GM18499 (cell line): Measurements from ENCODE around the gene SRP54.
"Not testable (repeated sequence)": the region's sequence is repeated elsewhere in the genome, so short reads cannot be mapped to it uniquely, and the experiment has no call there.

Source experiments
- ATAC-seq: cut with Tn5 transposase; IDR thresholded peaks from one replicate; pipeline ENCODE4 v1.9.1; 2021; ENCODE audit warnings: moderate number of reproducible peaks; ENCODE audit not compliant: insufficient read depth, unreplicated experiment

SRP54 gene

DNA sequence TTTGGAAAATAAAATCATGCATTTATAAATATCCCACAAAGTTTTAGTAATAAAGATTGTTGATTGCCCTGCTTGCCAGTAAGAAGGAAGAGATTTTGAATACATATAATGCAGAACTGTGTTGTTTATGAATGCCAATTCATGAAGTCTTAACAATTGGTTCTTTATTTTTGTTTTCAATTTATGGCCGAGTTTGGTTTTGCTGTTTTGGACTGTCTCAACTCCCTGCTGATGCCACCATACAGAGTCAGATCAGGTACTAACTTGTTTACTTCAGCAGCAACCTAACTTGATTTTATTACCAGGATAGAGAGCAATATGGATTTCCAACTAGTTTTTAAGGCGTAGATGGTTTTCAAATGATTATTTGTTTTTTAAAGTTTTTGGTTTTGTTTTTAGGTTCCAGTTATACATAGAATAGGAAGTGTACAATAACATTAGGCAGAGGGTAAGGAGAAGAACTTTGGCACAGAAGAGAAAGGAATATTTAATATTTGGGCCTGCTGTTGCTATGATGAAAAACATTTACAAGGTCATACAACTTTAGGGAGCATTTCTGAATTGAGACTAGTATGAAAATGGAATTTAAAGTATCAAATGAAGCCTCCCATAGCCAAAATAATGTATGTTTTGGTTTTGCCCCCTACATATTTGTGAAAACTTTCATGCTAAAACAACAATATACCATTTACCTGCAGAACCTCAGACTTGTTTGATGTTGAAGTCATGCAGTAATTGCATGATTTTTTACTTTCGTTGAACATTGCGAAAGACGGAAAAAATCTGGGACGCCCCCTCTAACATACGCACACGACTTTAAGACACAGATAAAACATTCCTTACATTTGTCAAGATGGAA, 62.4 kb downstream of the SRP54 start:
- ATAC-seq = no peak

DNA sequence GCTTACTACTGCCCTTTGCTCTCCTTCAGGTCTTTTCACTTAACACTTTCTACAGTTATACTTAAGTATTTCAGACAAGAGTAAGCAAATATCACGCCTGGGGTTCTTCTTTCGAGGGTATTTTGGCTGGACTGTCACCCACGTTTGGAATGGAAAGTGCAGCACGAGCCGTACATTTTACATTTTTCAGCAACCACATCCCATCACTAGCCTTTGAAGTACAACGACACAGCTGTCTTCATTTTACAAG, 62.9 kb downstream of the SRP54 start:
- ATAC-seq = no peak

DNA sequence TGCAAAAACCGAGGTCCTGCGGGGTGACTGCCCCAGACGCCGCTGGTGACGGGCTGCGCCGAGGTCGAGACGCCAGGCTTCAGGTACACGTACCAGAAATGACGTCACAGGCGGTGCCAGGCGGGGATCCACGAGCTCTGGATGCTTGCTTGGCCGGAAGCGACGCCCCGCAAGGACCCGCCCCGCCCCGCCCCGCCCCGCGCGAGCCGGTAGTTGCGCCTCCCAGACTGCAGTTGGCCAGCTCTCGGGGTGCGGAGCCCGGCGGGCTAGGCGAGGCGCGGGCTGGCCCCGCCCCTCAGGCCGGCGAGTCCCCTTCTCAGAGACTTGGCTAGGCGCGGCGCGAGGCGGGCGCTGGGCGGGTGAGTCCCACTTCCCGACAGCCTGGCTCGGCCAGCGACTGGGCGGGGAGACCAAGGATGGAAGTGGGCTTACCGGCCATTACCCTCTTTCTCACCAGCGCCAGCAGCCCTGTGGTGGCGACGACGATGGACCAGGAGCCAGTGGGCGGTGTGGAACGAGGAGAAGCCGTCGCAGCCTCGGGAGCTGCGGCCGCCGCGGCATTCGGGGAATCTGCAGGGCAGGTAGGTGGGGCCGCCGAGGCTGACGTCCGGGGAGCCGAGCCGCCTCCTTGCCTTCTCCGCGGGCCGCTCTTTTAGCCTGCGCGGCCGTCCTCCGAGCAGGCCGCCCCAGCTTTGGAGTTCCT, 63.4 kb downstream of the SRP54 start, which contains the start of gene FAM177A1:
FAM177A1 (plus strand) TSS at position 225 of the 703 bp plus-strand sequence; CDS start at position 417, 192 bp downstream.
- ATAC-seq = peak; percentile 69

DNA sequence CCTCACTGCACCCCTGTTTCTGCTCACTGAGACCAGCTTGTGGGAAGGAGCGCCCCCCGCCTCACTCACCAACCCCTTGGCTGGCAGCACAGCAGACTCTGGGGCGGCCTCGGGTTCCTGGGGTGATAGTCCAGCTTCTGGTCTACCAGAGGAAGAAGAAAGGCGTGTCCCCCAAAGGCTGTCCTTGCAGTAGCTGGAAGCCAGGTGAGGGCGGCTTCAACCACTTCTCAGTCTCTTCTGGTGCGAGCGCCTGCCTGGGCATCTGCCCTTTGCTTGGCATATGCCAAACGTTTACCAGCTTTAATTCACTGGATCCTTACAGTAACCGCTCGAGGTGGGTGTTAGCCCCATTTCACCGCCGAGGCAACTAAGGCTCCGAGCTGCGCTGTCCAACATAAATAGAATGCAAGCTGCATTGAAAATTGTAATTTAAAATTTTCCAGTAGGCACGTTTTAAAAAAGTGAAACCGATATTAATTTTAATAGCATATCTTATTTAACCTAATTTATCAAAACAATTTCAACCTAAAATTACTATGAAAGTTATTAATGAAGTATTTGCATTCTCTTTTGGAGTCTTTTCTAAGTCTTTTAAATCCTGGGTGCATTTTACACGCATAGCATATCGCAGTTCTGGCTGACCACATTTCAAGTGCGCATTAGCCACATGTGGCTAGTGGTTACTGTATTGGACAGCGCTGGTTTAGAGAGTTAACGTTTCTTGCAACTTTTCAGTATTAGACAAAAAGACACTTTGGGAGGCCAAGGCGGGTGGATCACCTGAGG, 64.2 kb downstream of the SRP54 start:
- peak; percentile 22 for ATAC-seq

DNA sequence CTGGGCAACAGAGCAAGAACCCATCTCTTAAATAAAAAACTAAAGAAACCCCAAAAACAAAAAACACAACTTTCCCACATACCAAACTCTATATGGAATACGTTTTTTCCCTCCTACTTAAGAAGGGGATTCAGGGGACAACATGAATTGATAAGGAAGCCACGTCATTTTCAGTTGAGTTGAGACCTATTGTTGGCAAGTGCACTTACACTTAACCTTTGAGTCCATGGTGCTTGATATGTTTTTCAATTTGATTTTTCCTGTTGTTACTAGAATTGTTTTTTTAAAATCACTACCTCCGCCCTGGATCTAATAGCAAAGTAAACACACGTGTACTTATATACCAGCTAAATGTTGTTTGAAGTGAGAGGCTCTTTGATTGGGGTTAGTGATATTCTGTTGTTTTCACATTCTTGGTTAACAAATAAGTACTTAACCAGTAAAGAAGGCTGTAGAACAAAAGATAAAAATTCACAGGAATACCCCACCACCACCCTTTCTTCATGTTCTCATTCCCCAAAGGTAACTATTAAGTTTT, 65.3 kb downstream of the SRP54 start:
- ATAC-seq = no peak

DNA sequence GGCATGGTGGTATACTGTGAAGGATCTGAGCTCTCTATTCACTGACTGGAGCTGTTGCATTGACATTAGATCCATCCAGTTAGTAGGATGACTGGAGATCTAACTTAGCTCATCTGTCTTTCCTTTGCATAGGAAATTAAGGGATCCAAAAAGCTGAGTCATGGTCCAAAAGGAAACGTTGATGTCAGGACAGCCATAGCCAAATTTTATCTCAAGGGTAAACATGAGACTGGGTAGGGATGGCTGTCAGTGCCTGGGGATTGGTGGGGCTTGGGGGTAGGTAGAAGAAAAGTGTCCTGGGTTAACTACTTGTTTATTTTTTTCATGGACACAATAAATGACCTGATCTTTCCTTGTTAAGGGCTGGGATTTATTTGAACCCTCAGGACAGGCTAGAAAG, 67.9 kb downstream of the SRP54 start:
- no peak for ATAC-seq

DNA sequence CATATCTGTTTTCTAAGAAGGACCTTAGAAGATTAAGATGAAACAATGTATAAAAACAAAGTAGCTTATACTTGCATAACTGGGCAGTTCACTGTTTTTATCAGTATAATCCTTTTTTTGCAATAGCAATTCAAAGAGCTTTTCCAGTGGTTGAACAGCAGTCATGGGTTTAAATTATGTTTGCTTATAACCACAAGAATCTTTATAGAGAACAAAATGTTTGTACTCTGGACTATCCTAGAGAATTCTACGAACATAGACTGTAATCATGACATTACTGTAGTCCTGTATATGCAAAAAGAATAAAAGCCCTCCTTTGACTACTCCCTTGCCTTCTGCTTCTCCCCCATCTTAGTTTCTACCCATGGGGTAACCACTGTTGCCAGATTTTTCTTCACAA, 69.0 kb downstream of the SRP54 start:
- no peak for ATAC-seq

DNA sequence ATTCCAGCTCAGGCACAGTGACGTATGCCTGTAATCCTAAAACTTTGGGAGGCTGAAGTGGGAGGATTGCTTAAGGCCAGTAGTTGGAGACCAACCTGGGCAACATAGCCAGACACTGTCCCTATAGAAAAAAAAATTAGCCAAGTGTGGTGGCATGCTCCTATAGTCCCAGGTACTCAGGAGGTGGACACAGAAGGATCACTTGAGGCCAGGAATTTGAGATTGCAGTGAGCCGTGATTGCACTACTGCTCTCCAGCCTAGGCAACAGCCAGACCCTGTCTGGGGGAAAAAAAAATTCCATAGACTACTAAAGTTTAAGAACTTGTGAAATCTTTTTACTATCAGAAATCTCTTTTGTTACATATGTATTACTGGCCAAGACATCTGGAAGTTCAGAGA, 69.8 kb downstream of the SRP54 start:
- no peak for ATAC-seq

DNA sequence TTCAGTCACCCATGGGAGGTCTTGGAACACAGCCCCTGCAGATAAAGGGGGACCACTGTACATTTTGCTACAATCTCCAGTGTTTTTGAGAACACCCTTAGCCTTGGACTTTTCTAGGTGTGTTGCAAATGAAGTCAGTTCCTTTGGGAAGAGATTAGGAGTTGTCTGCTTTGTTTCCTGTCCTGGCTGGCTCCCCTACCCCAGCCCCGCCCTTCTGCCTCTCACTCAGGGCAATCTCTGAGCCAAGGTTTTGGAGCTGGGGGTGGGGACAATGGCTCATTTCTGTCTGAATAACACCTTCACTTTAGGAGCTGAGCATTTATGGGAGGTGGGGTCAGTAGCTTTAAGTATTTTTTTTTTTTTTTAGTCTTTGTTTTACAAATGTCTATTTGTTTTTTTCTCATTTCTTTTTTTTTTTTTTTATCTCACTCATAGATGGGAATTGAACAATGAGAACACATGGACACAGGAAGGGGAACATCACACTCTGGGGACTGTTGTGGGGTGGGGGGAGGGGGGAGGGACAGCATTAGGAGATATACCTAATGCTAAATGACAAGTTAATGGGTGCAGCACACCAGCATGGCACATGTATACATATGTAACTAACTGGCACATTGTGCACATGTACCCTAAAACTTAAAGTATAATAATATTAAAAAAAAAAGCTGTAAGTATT, 78.5 kb downstream of the SRP54 start:
- not testable (repeated sequence) for ATAC-seq

DNA sequence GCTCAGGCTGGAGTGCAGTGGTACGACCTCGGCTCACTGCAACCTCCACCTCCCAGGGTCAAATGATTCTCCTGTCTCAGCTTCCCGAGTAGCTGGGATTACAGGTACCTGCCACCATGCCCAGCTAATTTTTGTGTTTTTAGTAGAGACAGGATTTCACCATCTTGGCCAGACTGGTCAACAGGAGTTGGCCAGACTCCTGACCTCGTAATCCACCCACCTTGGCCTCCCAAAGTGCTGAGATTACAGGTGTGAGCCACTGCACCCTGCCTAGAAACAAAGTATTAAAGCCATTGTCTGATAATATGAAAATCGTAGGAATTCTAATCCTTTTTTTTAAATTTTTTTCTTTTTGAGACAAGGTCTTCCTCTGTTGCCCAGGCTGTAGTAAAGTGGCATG, 82.9 kb downstream of the SRP54 start:
- not testable (repeated sequence) for ATAC-seq

DNA sequence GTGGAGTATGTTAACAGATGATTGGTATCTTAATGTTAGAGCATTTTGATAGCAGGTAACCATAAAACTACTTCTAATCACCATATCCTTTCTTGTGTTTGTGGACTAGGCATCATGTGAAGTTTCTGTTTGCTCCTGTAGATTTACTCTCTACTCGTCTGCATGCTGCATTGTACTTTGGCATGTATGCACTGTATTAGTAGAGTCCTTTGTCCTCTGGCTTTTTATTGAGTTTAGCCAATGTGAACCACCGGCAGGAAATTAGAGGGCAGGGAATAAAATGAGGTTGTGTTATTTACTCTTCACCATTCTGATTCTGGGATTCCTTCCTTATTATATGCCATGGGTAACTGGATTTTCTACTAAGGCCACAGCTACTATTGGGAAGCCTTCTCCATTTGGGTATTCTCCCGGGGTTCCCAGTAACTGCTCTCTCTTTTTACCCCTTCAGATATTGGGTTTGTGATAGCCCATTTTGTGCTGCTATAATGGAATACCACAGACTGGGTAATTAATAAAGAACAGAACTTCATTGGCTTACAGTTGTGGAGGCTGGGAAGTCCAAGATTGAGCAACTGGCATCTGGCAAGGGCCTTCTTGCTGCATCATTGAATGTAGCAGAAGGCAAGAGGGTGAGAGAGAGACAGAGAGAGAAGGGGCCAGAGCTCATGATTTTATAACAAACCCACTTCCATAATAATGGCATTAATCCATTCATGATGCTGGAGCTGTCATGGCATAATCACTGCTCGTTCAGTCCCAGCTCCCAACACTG, 85.6 kb downstream of the SRP54 start:
- no peak for ATAC-seq

DNA sequence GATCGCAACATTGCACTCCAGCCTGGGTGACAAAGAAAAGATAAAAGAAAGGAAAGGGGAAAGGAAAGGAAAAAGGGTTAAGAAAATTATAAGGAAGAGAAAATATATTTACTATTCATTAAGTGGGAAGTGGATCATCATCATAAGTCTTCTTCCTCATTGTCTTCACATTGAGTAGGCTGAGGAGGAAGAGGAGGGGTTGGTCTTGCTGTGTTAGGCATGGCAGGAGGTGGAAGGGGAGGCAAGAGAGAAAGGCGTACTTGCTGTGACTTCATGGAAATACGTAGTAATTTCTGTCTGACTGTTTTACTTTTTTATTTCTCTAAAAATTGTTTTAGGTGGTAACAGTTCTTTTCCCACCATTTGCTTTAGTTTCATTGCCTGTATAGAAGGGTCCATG, 89.4 kb downstream of the SRP54 start:
- ATAC-seq = no peak

DNA sequence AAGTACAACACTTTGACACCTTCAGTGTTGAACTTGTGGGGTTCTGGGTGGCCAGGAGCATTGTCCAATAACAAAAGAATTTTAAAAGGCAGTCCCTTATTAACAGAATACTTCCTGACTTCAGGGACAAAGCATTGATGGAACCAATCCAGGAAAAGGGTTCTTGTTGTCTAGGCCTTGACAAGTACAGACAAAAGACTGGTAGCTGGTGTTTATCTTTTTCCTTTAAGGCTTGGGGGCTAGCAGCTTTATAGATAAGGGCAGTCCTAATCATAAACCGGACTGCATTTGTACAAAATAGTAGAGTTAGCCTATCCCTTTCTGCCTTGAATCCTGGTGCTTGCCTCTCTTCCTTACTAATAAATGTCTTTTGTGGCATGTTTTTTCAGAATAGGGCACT, 90.7 kb downstream of the SRP54 start:
- ATAC-seq = no peak

DNA sequence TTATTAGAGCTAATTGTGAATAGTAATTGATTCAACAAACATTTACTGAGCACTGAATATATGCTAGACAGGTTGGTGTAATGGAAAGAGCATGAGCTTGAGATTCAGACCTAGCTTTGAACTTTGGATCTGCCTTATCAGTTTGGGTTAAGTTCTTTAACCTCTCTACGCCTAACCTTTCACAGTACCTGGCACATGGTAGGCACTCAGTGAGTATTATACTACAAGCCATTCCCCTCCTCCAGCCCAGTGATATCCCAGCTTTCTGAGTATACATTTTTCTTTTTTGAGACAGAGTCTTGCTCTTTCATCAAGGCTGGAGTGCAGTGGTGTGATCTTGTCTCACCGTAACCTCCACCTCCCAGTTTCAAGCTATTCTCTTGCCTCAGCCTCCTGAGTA, 95.3 kb downstream of the SRP54 start:
- no peak for ATAC-seq
